Body of pancreas (tissue), 4 donors: ENCODE data around the gene ABCC6.
"Not testable (repeated sequence)": the region's sequence is repeated elsewhere in the genome, so short reads cannot be mapped to it uniquely, and the experiment has no call there.

Experiments used
- POLR2A ChIP-seq, 3 donors: fragments of 450-650 bp; IDR thresholded peaks; one replicate each; pipeline ENCODE4 v1.6.1; 2016; ENCODE audit warnings: antibody characterized with exemption in 3 of 3, mild to moderate bottlenecking in 2 of 3
- TF ChIP-seq, protein P1 (sequence below), 7 experiments: fragments of 450-650 bp in 4 of 7; fragments of 200-600 bp in 3 of 7; sonication (generic) in 3 of 7; IDR thresholded peaks; one replicate each; pipeline ENCODE4 v1.5.1; 2016 to 2019; ENCODE audit warnings: antibody characterized with exemption in 7 of 7

DNA sequence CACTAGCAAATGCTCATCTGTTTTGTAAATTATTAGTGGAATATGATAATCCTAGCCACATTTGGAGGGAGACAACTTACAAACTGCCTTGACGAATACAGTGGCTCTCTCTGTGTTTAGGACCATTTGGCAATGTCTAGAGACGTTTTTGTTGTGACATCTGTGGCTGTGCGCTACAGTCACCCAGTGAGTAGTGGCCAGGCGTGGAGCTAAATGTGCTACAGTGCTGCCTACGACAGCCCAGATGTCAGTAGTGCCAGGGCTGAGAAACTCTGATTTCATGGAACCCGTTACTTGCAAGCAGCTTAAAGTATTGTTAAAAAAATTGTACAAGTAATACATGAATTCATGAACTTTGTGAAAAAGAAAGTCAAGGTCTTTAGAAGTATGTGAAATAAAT lies 13.8 kb upstream of the ABCC6 start:
- TF ChIP-seq, protein P1, sequence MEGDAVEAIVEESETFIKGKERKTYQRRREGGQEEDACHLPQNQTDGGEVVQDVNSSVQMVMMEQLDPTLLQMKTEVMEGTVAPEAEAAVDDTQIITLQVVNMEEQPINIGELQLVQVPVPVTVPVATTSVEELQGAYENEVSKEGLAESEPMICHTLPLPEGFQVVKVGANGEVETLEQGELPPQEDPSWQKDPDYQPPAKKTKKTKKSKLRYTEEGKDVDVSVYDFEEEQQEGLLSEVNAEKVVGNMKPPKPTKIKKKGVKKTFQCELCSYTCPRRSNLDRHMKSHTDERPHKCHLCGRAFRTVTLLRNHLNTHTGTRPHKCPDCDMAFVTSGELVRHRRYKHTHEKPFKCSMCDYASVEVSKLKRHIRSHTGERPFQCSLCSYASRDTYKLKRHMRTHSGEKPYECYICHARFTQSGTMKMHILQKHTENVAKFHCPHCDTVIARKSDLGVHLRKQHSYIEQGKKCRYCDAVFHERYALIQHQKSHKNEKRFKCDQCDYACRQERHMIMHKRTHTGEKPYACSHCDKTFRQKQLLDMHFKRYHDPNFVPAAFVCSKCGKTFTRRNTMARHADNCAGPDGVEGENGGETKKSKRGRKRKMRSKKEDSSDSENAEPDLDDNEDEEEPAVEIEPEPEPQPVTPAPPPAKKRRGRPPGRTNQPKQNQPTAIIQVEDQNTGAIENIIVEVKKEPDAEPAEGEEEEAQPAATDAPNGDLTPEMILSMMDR (IDR thresholded peaks at IDR 0.05): not testable (repeated sequence)
- not testable (repeated sequence) for TF ChIP-seq POLR2A (IDR thresholded peaks at IDR 0.05)
